Dermis blood vessel endothelial cell (primary cell): ENCODE measurements around the gene TECPR1. TPM values are rescaled to one million over a fixed set of nuclear protein-coding genes. Genes with fewer than 3 reads are reported as not detected.

Source experiments
- DNase-seq: peaks from one replicate; pipeline ENCODE4 v3.0.0; 2010
- total RNA-seq: library from RNA; depleted of rRNA; stranded (reverse); fragments of >200 nt; gene quantifications from 2 replicates; pipeline ENCODE4 v1.2.3, GENCODE V29; 2014

Gene TECPR1
- total RNA-seq, 1 donor from 2014 or later = 66.2 TPM

- DNase-seq = no peak
These were observed 41.4 kb downstream of the TECPR1 start for GRCh38 chr7:98210513-98211220.

- no peak for DNase-seq
These were observed 42.7 kb downstream of the TECPR1 start for GRCh38 chr7:98209166-98209920.

- DNase-seq = no peak
These were observed 45.3 kb downstream of the TECPR1 start for GRCh38 chr7:98206451-98207330.

- no peak for DNase-seq
These were observed 46.7 kb downstream of the TECPR1 start for GRCh38 chr7:98205162-98205845.

GRCh38 chr7:98204670-98205069 is 47.4 kb downstream of the TECPR1 start:
- DNase-seq = no peak

GRCh38 chr7:98203964-98204605 is 47.9 kb downstream of the TECPR1 start:
- DNase-seq = no peak

- no peak for DNase-seq
These were observed 48.6 kb downstream of the TECPR1 start for GRCh38 chr7:98203261-98203963.

GRCh38 chr7:98202367-98203195 is 49.5 kb downstream of the TECPR1 start:
- DNase-seq = no peak

- no peak for DNase-seq
These were observed 51.7 kb downstream of the TECPR1 start for GRCh38 chr7:98200364-98200763.

- DNase-seq = no peak
These were observed 52.9 kb downstream of the TECPR1 start for GRCh38 chr7:98199131-98199530.

GRCh38 chr7:98196706-98197605 is 55.1 kb downstream of the TECPR1 start:
- no peak for DNase-seq

- no peak for DNase-seq
These were observed 57.2 kb downstream of the TECPR1 start for GRCh38 chr7:98194672-98195457.

GRCh38 chr7:98194186-98194585 is 57.8 kb downstream of the TECPR1 start:
- no peak for DNase-seq

- no peak for DNase-seq
These were observed 58.4 kb downstream of the TECPR1 start for GRCh38 chr7:98193474-98194180.

- DNase-seq = no peak
These were observed 59.1 kb downstream of the TECPR1 start for GRCh38 chr7:98192781-98193457.

- no peak for DNase-seq
These were observed 60.2 kb downstream of the TECPR1 start for GRCh38 chr7:98191668-98192431.
